Mesendoderm (in vitro differentiated cells): ENCODE results near the gene ATP6V1G1.

ENCODE experiments used
- DNase-seq: peaks from one replicate; pipeline ENCODE4 v3.0.0; 2013
- H2AK5ac ChIP-seq: 2 replicates; pipeline ENCODE4 v1.6.1; 2013; ENCODE audit warnings: low read length, inconsistent platforms
- H2BK120ac ChIP-seq: 2 replicates; pipeline ENCODE4 v1.6.1; 2013; ENCODE audit warnings: low read depth, mild to moderate bottlenecking, low read length, moderate library complexity, mixed read lengths
- H2BK15ac ChIP-seq: replicated peaks from 2 replicates; pipeline ENCODE4 v1.6.1; 2013; ENCODE audit warnings: low read depth, mild to moderate bottlenecking, moderate library complexity
- H2BK5ac ChIP-seq: 2 replicates; pipeline ENCODE4 v1.6.1; 2013; ENCODE audit warnings: low read length, inconsistent platforms
- H3K18ac ChIP-seq: 2 replicates; pipeline ENCODE4 v1.6.1; 2013; ENCODE audit warnings: mild to moderate bottlenecking, low read length, mixed read lengths
- H3K23ac ChIP-seq: one replicate; pipeline ENCODE4 v1.6.1; 2013; ENCODE audit warnings: low read length
- H3K27ac ChIP-seq: 2 replicates; pipeline ENCODE4 v1.5.1; 2013; ENCODE audit warnings: low read depth, mild to moderate bottlenecking, inconsistent platforms, low read length, moderate library complexity
- H3K27me3 ChIP-seq: 2 replicates; pipeline ENCODE4 v1.6.1; 2013; ENCODE audit warnings: low read length, control low read depth, mild to moderate bottlenecking, inconsistent platforms; ENCODE audit not compliant: insufficient read depth, poor library complexity
- H3K36me3 ChIP-seq: 2 replicates; pipeline ENCODE4 v1.6.1; 2013; ENCODE audit warnings: low read length, inconsistent platforms; ENCODE audit not compliant: control insufficient read depth, insufficient read depth
- H3K4ac ChIP-seq: one replicate; pipeline ENCODE4 v1.6.1; 2013; ENCODE audit warnings: low read depth, mild to moderate bottlenecking, low read length, moderate library complexity
- H3K4me1 ChIP-seq: 2 replicates; pipeline ENCODE4 v1.6.1; 2013; ENCODE audit warnings: low read depth, low read length, inconsistent platforms; ENCODE audit not compliant: control insufficient read depth
- H3K4me2 ChIP-seq: 2 replicates; pipeline ENCODE4 v1.6.1; 2013; ENCODE audit warnings: low read length
- H3K4me3 ChIP-seq: 2 replicates; pipeline ENCODE4 v1.5.1; 2013; ENCODE audit warnings: mild to moderate bottlenecking, low read length
- H3K56ac ChIP-seq: one replicate; pipeline ENCODE4 v1.6.1; 2013; ENCODE audit warnings: low read length
- H3K79me1 ChIP-seq: 2 replicates; pipeline ENCODE4 v1.6.1; 2013; ENCODE audit warnings: low read length, inconsistent platforms
- H3K79me2 ChIP-seq: 2 replicates; pipeline ENCODE4 v1.6.1; 2013; ENCODE audit warnings: mild to moderate bottlenecking, low read length; ENCODE audit not compliant: control insufficient read depth, insufficient read depth
- H3K9ac ChIP-seq: 2 replicates; pipeline ENCODE4 v1.6.1; 2013; ENCODE audit warnings: low read length, inconsistent platforms
- H4K5ac ChIP-seq: one replicate; pipeline ENCODE4 v1.6.1; 2013; ENCODE audit warnings: low read length
- H4K8ac ChIP-seq: one replicate; pipeline ENCODE4 v1.6.1; 2013; ENCODE audit warnings: low read depth, mild to moderate bottlenecking, control low read depth, low read length, moderate library complexity
- WGBS: extraction: QIAGEN DNeasy Blood & Tissue Kit; methylation state at CpG from one replicate; pipeline ENCODE4 v1.1.7; 2013; ENCODE audit warnings: low lambda C conversion rate, missing lambda C conversion rate; ENCODE audit not compliant: insufficient coverage; ENCODE audit errors: extremely low coverage; 5-methylcytosine and 5-hydroxymethylcytosine counted together

ATP6V1G1 gene

DNA sequence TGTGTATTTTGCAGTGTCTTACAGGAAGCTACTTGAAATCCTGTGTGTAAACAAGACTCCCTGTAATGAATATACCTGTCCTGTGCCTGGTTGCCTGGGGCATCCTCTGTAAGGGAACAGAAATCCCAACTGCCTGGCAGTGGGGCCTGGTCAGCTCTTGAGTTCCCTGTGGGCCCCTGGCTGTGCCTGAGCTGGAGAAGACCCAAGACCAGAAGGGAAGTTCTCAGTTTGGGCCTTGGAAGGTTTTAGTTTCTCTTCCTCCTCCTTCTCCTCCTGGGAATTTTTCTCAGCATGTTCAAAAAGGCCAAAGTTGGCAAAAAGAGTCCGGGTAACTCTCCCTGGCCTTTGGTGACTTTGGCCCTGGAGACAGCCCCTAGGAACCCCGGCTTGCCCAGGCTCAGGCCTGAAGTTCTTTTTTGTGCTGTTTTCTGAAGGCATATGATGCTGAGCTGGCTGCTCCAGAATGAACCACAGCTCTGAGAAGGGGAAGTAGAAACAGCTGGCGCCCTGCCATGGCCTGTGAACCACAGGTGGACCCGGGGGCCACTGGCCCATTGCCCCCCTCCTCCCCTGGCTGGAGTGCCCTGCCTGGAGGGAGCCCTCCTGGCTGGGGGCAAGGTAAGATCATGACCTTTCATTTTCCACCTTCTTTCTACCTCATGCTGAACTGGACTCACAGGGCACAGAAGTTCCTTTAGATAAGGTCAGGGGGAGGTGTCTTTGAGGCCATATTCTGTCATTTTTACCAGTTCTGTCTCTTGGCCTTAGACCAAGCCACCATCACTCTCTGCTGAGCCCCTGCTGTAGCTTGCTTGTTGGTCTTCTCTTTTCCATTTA is 29.3 kb downstream of the ATP6V1G1 start:
- no peak for DNase-seq
- peaks cover 5% of the 10 kb centered on the region for H3K4me1 ChIP-seq
- H2BK15ac ChIP-seq = no peak overlapping the region
- H3K27ac ChIP-seq = no peak overlapping the region
- H2BK5ac ChIP-seq = no peak overlapping the region
- no peak overlapping the region for H4K8ac ChIP-seq
- H3K9ac ChIP-seq = no peak overlapping the region
- H3K23ac ChIP-seq = no peak overlapping the region
- H3K18ac ChIP-seq = no peak overlapping the region
- no peak overlapping the region for H2AK5ac ChIP-seq
- no peaks in the 10 kb centered on the region for H3K27me3 ChIP-seq
- H3K56ac ChIP-seq = no peak overlapping the region
- H3K79me1 ChIP-seq = no peaks in the 10 kb centered on the region
- no peaks in the 10 kb centered on the region for H3K79me2 ChIP-seq
- H3K4me3 ChIP-seq = no peak overlapping the region
- no peak overlapping the region for H2BK120ac ChIP-seq
- H3K4ac ChIP-seq = no peak overlapping the region
- H3K36me3 ChIP-seq = no peaks in the 10 kb centered on the region
- no peak overlapping the region for H3K4me2 ChIP-seq
- no CpG with 5 or more reads among the region's 4 CpGs for WGBS
- H4K5ac ChIP-seq = no peak overlapping the region

- H3K79me1 ChIP-seq = no peaks in the 10 kb centered on the region
- no peaks in the 10 kb centered on the region for H3K27me3 ChIP-seq
- H3K18ac ChIP-seq = no peak overlapping the region
- no peak overlapping the region for H3K4ac ChIP-seq
- H3K23ac ChIP-seq = no peak overlapping the region
- no peak overlapping the region for H4K8ac ChIP-seq
- no peaks in the 10 kb centered on the region for H3K36me3 ChIP-seq
- H2BK5ac ChIP-seq = no peak overlapping the region
- WGBS = no CpG with 5 or more reads among the region's 13 CpGs
- no peak overlapping the region for H2BK15ac ChIP-seq
- DNase-seq = no peak
- no peak overlapping the region for H3K4me2 ChIP-seq
- H2AK5ac ChIP-seq = no peak overlapping the region
- H3K56ac ChIP-seq = no peak overlapping the region
- H3K9ac ChIP-seq = no peak overlapping the region
- H3K4me3 ChIP-seq = no peak overlapping the region
- no peak overlapping the region for H2BK120ac ChIP-seq
- H3K27ac ChIP-seq = no peak overlapping the region
- H4K5ac ChIP-seq = no peak overlapping the region
- no peaks in the 10 kb centered on the region for H3K79me2 ChIP-seq
- H3K4me1 ChIP-seq = no peaks in the 10 kb centered on the region
These were observed 31.7 kb downstream of the ATP6V1G1 start for GRCh38 chr9:114619191-114619761.

DNA sequence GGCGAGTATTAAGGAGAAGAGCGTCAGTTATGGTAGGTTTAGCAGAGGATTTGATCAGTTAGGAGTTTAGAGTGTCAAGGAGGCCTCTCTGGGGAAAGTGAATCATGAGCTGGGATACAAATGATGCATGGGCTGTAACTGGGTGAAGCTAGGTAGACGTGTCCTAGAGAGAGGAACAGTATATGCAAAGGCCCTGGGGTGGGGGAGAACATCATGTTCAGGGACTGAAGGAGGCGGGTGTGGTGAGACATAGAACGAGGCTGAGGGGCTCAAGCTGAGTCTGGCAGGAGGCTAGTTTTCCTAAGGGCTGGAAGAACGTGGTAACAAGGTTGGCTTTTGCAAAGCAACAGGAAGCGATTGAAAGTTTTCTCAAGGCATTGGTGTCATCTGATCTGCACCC is 34.0 kb downstream of the ATP6V1G1 start:
- Histone ChIP-seq H3K27ac (no peak overlapping the region), H4K8ac (no peak overlapping the region), H3K56ac (no peak overlapping the region), H3K36me3 (no peaks in the 10 kb centered on the region), H2AK5ac (no peak overlapping the region), H4K5ac (no peak overlapping the region), H3K4ac (no peak overlapping the region), H2BK15ac (no peak overlapping the region), H3K18ac (no peak overlapping the region), H3K4me2 (no peak overlapping the region), H3K79me2 (no peaks in the 10 kb centered on the region), H3K27me3 (no peaks in the 10 kb centered on the region), H3K4me3 (no peak overlapping the region), H2BK5ac (no peak overlapping the region), H3K9ac (no peak overlapping the region), H3K4me1 (no peaks in the 10 kb centered on the region), H3K79me1 (no peaks in the 10 kb centered on the region), H3K23ac (no peak overlapping the region), H2BK120ac (no peak overlapping the region)
- no CpG with 5 or more reads among the region's 7 CpGs for WGBS
- no peak for DNase-seq

- Histone ChIP-seq H3K9ac (no peak overlapping the region), H2BK15ac (no peak overlapping the region), H3K79me2 (no peaks in the 10 kb centered on the region), H3K4me3 (no peak overlapping the region), H3K36me3 (no peaks in the 10 kb centered on the region), H3K23ac (no peak overlapping the region), H3K27me3 (no peaks in the 10 kb centered on the region), H3K18ac (no peak overlapping the region), H3K27ac (no peak overlapping the region), H2AK5ac (no peak overlapping the region), H3K4me1 (no peaks in the 10 kb centered on the region), H2BK5ac (no peak overlapping the region), H3K4ac (no peak overlapping the region), H2BK120ac (no peak overlapping the region), H4K5ac (no peak overlapping the region), H3K4me2 (no peak overlapping the region), H3K56ac (no peak overlapping the region), H3K79me1 (no peaks in the 10 kb centered on the region), H4K8ac (no peak overlapping the region)
- DNase-seq = no peak
- WGBS = no CpG with 5 or more reads among the region's 2 CpGs
These were observed 34.5 kb downstream of the ATP6V1G1 start for GRCh38 chr9:114621975-114622609.

DNA sequence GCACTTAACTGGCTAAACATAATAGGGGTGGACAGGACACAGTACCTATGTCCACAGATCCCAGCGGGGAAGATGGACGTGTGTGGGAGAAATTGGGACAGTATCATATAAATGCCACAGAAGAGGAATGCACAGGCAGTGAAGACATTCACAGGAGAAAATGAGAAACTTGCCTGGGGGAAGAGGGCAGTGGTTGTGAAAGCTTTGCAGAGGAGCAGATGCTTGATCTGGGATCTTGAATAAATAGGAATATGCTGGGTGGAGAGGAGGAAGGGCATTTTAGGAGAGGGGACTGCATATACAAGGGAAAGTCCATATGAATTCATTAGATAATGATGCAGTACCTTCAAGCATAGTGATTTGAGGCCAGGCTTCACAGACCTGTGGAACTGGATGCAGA is 37.1 kb downstream of the ATP6V1G1 start:
- Histone ChIP-seq H3K56ac (no peak overlapping the region), H2AK5ac (no peak overlapping the region), H3K23ac (no peak overlapping the region), H3K4ac (no peak overlapping the region), H3K4me2 (no peak overlapping the region), H3K36me3 (no peaks in the 10 kb centered on the region), H3K79me2 (no peaks in the 10 kb centered on the region), H3K27me3 (no peaks in the 10 kb centered on the region), H4K8ac (no peak overlapping the region), H2BK5ac (no peak overlapping the region), H2BK120ac (no peak overlapping the region), H3K4me1 (no peaks in the 10 kb centered on the region), H3K18ac (no peak overlapping the region), H3K79me1 (no peaks in the 10 kb centered on the region), H3K27ac (no peak overlapping the region), H4K5ac (no peak overlapping the region), H2BK15ac (no peak overlapping the region), H3K4me3 (no peak overlapping the region), H3K9ac (no peak overlapping the region)
- no peak for DNase-seq
- WGBS = no CpG with 5 or more reads among the region's 2 CpGs
